Activated T-helper 1 cell treated with anti-CD3 and anti-CD28 coated beads, Interleukin-12 subunit alpha, Interleukin-12 subunit beta, Interleukin-2, Interleukin-4 antibody, amounts not matched to agents 30 ng/mL and 10 ng/mL and 1 ng/mL, durations not matched to agents 14 hours and 24 hours and 36 hours (primary cell): ENCODE measurements around the gene SLC27A2. TPM values are rescaled to one million over a fixed set of nuclear protein-coding genes. Genes with fewer than 3 reads are reported as not detected.
"Not testable (repeated sequence)": the region's sequence is repeated elsewhere in the genome, so short reads cannot be mapped to it uniquely, and the experiment has no call there.

Experiments used
- DNase-seq: peaks from one replicate; pipeline ENCODE4 v3.0.0; 2021; ENCODE audit warnings: low spot score
- H3K27ac Mint-ChIP-seq: one replicate; pipeline ENCODE4 v1.8.0; 2021; ENCODE audit warnings: mild to moderate bottlenecking, mixed read lengths
- H3K27me3 Mint-ChIP-seq: one replicate; pipeline ENCODE4 v1.8.0; 2022; ENCODE audit warnings: mild to moderate bottlenecking, moderate library complexity, mixed read lengths; ENCODE audit not compliant: insufficient read depth
- H3K36me3 Mint-ChIP-seq: one replicate; pipeline ENCODE4 v1.8.0; 2021; ENCODE audit warnings: low read depth, mixed read lengths
- H3K4me1 Mint-ChIP-seq: one replicate; pipeline ENCODE4 v1.8.0; 2021; ENCODE audit warnings: low read depth, mixed read lengths
- H3K4me3 Mint-ChIP-seq: one replicate; pipeline ENCODE4 v1.8.0; 2021; ENCODE audit warnings: mild to moderate bottlenecking, moderate library complexity, mixed read lengths
- H3K9me3 Mint-ChIP-seq: one replicate; pipeline ENCODE4 v1.8.0; 2021; ENCODE audit warnings: mixed read lengths
- intact Hi-C: fragments of 100-400 bp; cut with micrococcal nuclease; formaldehyde crosslinking; loops from one replicate; pipeline ENCODE4 v1.15.1; 2024
- total RNA-seq: library from RNA; stranded (reverse); gene quantifications from 2 replicates; pipeline ENCODE4 v1.2.3, GENCODE V29; 2022

SLC27A2 gene
- total RNA-seq, 1 donor from 2014 or later = 78.0 TPM

- peaks cover 24% of the 10 kb centered on the region for H3K4me1 Mint-ChIP-seq
- H3K4me3 Mint-ChIP-seq = no peak overlapping the region
- peaks cover 19% of the 10 kb centered on the region for H3K9me3 Mint-ChIP-seq
- peaks cover 33% of the 10 kb centered on the region for H3K36me3 Mint-ChIP-seq
- no peak for DNase-seq
- no peak overlapping the region for H3K27ac Mint-ChIP-seq
- intact Hi-C loops = no loop called here
- H3K27me3 Mint-ChIP-seq = peaks cover 4% of the 10 kb centered on the region
These were observed 14.9 kb upstream of the SLC27A2 start for GRCh38 chr15:50167110-50167509.

- H3K9me3 Mint-ChIP-seq = peaks cover 12% of the 10 kb centered on the region
- peaks cover 29% of the 10 kb centered on the region for H3K36me3 Mint-ChIP-seq
- H3K4me3 Mint-ChIP-seq = no peak overlapping the region
- H3K27me3 Mint-ChIP-seq = no peaks in the 10 kb centered on the region
- intact Hi-C loops = no loop called here
- peaks cover 24% of the 10 kb centered on the region for H3K4me1 Mint-ChIP-seq
- no peak overlapping the region for H3K27ac Mint-ChIP-seq
- DNase-seq = no peak
These were observed 13.6 kb upstream of the SLC27A2 start for GRCh38 chr15:50168379-50168778.

- Mint-ChIP-seq H3K9me3 (peaks cover 16% of the 10 kb centered on the region), H3K4me3 (no peak overlapping the region), H3K27me3 (no peaks in the 10 kb centered on the region), H3K36me3 (peaks cover 33% of the 10 kb centered on the region), H3K27ac (no peak overlapping the region), H3K4me1 (peaks cover 24% of the 10 kb centered on the region)
- DNase-seq = no peak
- intact Hi-C loops = no loop called here
These were observed 13.1 kb upstream of the SLC27A2 start for GRCh38 chr15:50168783-50169411.

GRCh38 chr15:50172360-50172895 is 9.6 kb upstream of the SLC27A2 start:
- intact Hi-C loops, H3K27me3 Mint-ChIP-seq, H3K27ac Mint-ChIP-seq, DNase-seq, H3K4me3 Mint-ChIP-seq: not testable (repeated sequence)
- Mint-ChIP-seq H3K4me1 (peaks cover 20% of the 10 kb centered on the region), H3K9me3 (peaks cover 35% of the 10 kb centered on the region), H3K36me3 (peaks cover 36% of the 10 kb centered on the region)

- Mint-ChIP-seq H3K4me1 (peaks cover 38% of the 10 kb centered on the region), H3K27ac (no peak overlapping the region), H3K9me3 (peaks cover 23% of the 10 kb centered on the region), H3K36me3 (peaks cover 16% of the 10 kb centered on the region), H3K27me3 (no peaks in the 10 kb centered on the region), H3K4me3 (no peak overlapping the region)
- no peak for DNase-seq
- intact Hi-C loops = loop anchor here (1.0 kb wide), 1 partner anchor 42 kb away; no protein-coding TSS in a partner anchor
These were observed 5.1 kb upstream of the SLC27A2 start for GRCh38 chr15:50176869-50177268.

GRCh38 chr15:50180091-50180490 is 1.9 kb upstream of the SLC27A2 start:
- peak overlapping the region; percentile 96 for H3K4me3 Mint-ChIP-seq
- peaks cover 9% of the 10 kb centered on the region for H3K9me3 Mint-ChIP-seq
- DNase-seq = no peak
- peak overlapping the region; percentile 45 for H3K27ac Mint-ChIP-seq
- intact Hi-C loops = loop anchor here (5.0 to 10.0 kb wide), 2 partner anchors 555 to 727 kb away; partner anchors contain the start of genes AP4E1, DTWD1 and FAM227B
- H3K36me3 Mint-ChIP-seq = peaks cover 10% of the 10 kb centered on the region
- no peaks in the 10 kb centered on the region for H3K27me3 Mint-ChIP-seq
- H3K4me1 Mint-ChIP-seq = peaks cover 56% of the 10 kb centered on the region

- H3K27me3 Mint-ChIP-seq = no peaks in the 10 kb centered on the region
- intact Hi-C loops = loop anchor here (5.0 to 10.0 kb wide), 2 partner anchors 556 to 727 kb away; partner anchors contain the start of genes AP4E1, DTWD1 and FAM227B
- peak overlapping the region; percentile 96 for H3K4me3 Mint-ChIP-seq
- H3K9me3 Mint-ChIP-seq = peaks cover 6% of the 10 kb centered on the region
- no peak for DNase-seq
- peaks cover 7% of the 10 kb centered on the region for H3K36me3 Mint-ChIP-seq
- peaks cover 58% of the 10 kb centered on the region for H3K4me1 Mint-ChIP-seq
- H3K27ac Mint-ChIP-seq = peak overlapping the region; percentile 72
These were observed 1.4 kb upstream of the SLC27A2 start for GRCh38 chr15:50180582-50180981.

GRCh38 chr15:50181201-50181968 is 611 bp upstream of the SLC27A2 start:
- intact Hi-C loops = loop anchor here (5.0 to 10.0 kb wide), 2 partner anchors 557 to 726 kb away; partner anchors contain the start of genes AP4E1, DTWD1 and FAM227B
- Mint-ChIP-seq H3K4me1 (peaks cover 60% of the 10 kb centered on the region), H3K27ac (peak overlapping the region; percentile 72), H3K27me3 (no peaks in the 10 kb centered on the region), H3K36me3 (peaks cover 7% of the 10 kb centered on the region), H3K9me3 (peaks cover 6% of the 10 kb centered on the region), H3K4me3 (peak overlapping the region; percentile 96)
- no peak for DNase-seq

GRCh38 chr15:50182219-50183013 is 420 bp downstream of the SLC27A2 start:
- DNase-seq = peak; percentile 53
- H3K4me3 Mint-ChIP-seq = peak overlapping the region; percentile 96
- H3K36me3 Mint-ChIP-seq = peaks cover 15% of the 10 kb centered on the region
- H3K27ac Mint-ChIP-seq = peak overlapping the region; percentile 88
- no peaks in the 10 kb centered on the region for H3K9me3 Mint-ChIP-seq
- intact Hi-C loops = loop anchor here (1.0 to 10.0 kb wide), 10 partner anchors 32 to 725 kb away; partner anchors contain the start of genes AP4E1, DTWD1, FAM227B and USP8
- no peaks in the 10 kb centered on the region for H3K27me3 Mint-ChIP-seq
- peaks cover 60% of the 10 kb centered on the region for H3K4me1 Mint-ChIP-seq

- H3K36me3 Mint-ChIP-seq = peaks cover 22% of the 10 kb centered on the region
- H3K4me1 Mint-ChIP-seq = peaks cover 68% of the 10 kb centered on the region
- no peaks in the 10 kb centered on the region for H3K9me3 Mint-ChIP-seq
- peak overlapping the region; percentile 88 for H3K27ac Mint-ChIP-seq
- no peaks in the 10 kb centered on the region for H3K27me3 Mint-ChIP-seq
- H3K4me3 Mint-ChIP-seq = peak overlapping the region; percentile 96
- intact Hi-C loops = loop anchor here (1.0 to 10.0 kb wide), 9 partner anchors 32 to 724 kb away; partner anchors contain the start of genes AP4E1, DTWD1, FAM227B and USP8
- DNase-seq = peak; percentile 23
These were observed 1.3 kb downstream of the SLC27A2 start for GRCh38 chr15:50183112-50183794.

- H3K4me3 Mint-ChIP-seq = peak overlapping the region; percentile 96
- DNase-seq = no peak
These were observed 3.0 kb downstream of the SLC27A2 start for GRCh38 chr15:50184863-50185504.

More at GRCh38 chr15:50184863-50185504, 3.0 kb downstream of the SLC27A2 start:
- H3K36me3 Mint-ChIP-seq = peaks cover 36% of the 10 kb centered on the region
- no peak overlapping the region for H3K27ac Mint-ChIP-seq
- intact Hi-C loops = loop anchor here (5.0 to 10.0 kb wide), 2 partner anchors 560 to 722 kb away; partner anchors contain the start of genes AP4E1, DTWD1 and FAM227B
- no peaks in the 10 kb centered on the region for H3K9me3 Mint-ChIP-seq
- no peaks in the 10 kb centered on the region for H3K27me3 Mint-ChIP-seq
- H3K4me1 Mint-ChIP-seq = peaks cover 74% of the 10 kb centered on the region
